K562 treated with DMSO at 1 percent for 4 hours (cell line): ENCODE measurements around the gene ZEB1. TPM values are rescaled to one million over a fixed set of nuclear protein-coding genes. Genes with fewer than 3 reads are reported as not detected.

ENCODE experiments used
- total RNA-seq: library from RNA; unstranded; fragments of 300-600 nt; gene quantifications from 2 replicates; pipeline ENCODE4 v1.2.3, GENCODE V29; 2022; ENCODE audit not compliant: insufficient read depth

ZEB1 gene
- total RNA-seq, result 2.7 and 4.0 TPM in 2 replicates

GRCh38 chr10:31318854-31319601, at the start of gene ZEB1:
ZEB1 (plus strand) TSS chr10:31319216; CDS start chr10:31319235, 19 bp downstream.

